H9 (cell line): ENCODE measurements around the gene PRKCA. TPM values are rescaled to one million over a fixed set of nuclear protein-coding genes. Genes with fewer than 3 reads are reported as not detected.

Experiments used
- DNase-seq: peaks from one replicate; pipeline ENCODE4 v3.0.0-alpha.2; 2017
- H2AFZ ChIP-seq: one replicate; pipeline ENCODE4 v1.6.1; 2013; ENCODE audit warnings: mild to moderate bottlenecking, low read length, control low read depth, moderate library complexity
- H2AK5ac ChIP-seq: 2 replicates; pipeline ENCODE4 v1.6.1; 2013; ENCODE audit warnings: low read length, control low read depth, mixed read lengths; ENCODE audit not compliant: insufficient read length
- H2BK120ac ChIP-seq: one replicate; pipeline ENCODE4 v1.6.1; 2013; ENCODE audit warnings: low read depth, mild to moderate bottlenecking, low read length, control low read depth, inconsistent platforms; ENCODE audit not compliant: poor library complexity, severe bottlenecking
- H2BK12ac ChIP-seq: 2 replicates; pipeline ENCODE4 v1.6.1; 2013; ENCODE audit warnings: low read length, control low read depth, mixed read lengths, low read depth; ENCODE audit not compliant: insufficient read length
- H2BK15ac ChIP-seq: 2 replicates; pipeline ENCODE4 v1.6.1; 2013; ENCODE audit warnings: low read depth, low read length, control low read depth
- H2BK20ac ChIP-seq: one replicate; pipeline ENCODE4 v1.6.1; 2013; ENCODE audit warnings: low read depth, mild to moderate bottlenecking, low read length, control low read depth, inconsistent platforms; ENCODE audit not compliant: poor library complexity, severe bottlenecking
- H2BK5ac ChIP-seq: 2 replicates; pipeline ENCODE4 v1.6.1; 2013; ENCODE audit warnings: low read length, control low read depth, mixed read lengths; ENCODE audit not compliant: insufficient read length
- H3K14ac ChIP-seq: 2 replicates; pipeline ENCODE4 v1.6.1; 2013; ENCODE audit warnings: low read length, control low read depth; ENCODE audit not compliant: insufficient read depth
- H3K18ac ChIP-seq: 2 replicates; pipeline ENCODE4 v1.6.1; 2013; ENCODE audit warnings: low read depth, mild to moderate bottlenecking, mixed read lengths, low read length, control low read depth; ENCODE audit not compliant: insufficient read length
- H3K23ac ChIP-seq: 2 replicates; pipeline ENCODE4 v1.6.1; 2013; ENCODE audit warnings: low read length, control low read depth, mixed read lengths, low read depth; ENCODE audit not compliant: insufficient read length
- H3K23me2 ChIP-seq: 2 replicates; pipeline ENCODE4 v1.6.1; 2013; ENCODE audit warnings: low read depth, mild to moderate bottlenecking, mixed read lengths, low read length, control low read depth; ENCODE audit not compliant: insufficient read length, poor library complexity, severe bottlenecking
- H3K27ac ChIP-seq: 2 replicates; pipeline ENCODE4 v1.5.1; 2013; ENCODE audit warnings: low read length, control low read depth, mixed read lengths, low read depth; ENCODE audit not compliant: insufficient read length
- H3K27me3 ChIP-seq: 2 replicates; pipeline ENCODE4 v1.6.1; 2013; ENCODE audit warnings: low read length, control low read depth, inconsistent platforms; ENCODE audit not compliant: insufficient read depth
- H3K4ac ChIP-seq: 2 replicates; pipeline ENCODE4 v1.6.1; 2013; ENCODE audit warnings: low read depth, mild to moderate bottlenecking, control low read depth, inconsistent platforms, low read length, moderate library complexity
- H3K4me1 ChIP-seq: 2 replicates; pipeline ENCODE4 v1.6.1; 2013; ENCODE audit warnings: low read length, control low read depth, inconsistent platforms; ENCODE audit not compliant: insufficient read depth
- H3K4me2 ChIP-seq: 2 replicates; pipeline ENCODE4 v1.6.1; 2013; ENCODE audit warnings: low read length, control low read depth, mixed read lengths; ENCODE audit not compliant: insufficient read length, insufficient read depth
- H3K56ac ChIP-seq: 2 replicates; pipeline ENCODE4 v1.6.1; 2013; ENCODE audit warnings: low read depth, mild to moderate bottlenecking, mixed read lengths, low read length, control low read depth; ENCODE audit not compliant: insufficient read length
- H3K79me1 ChIP-seq: 2 replicates; pipeline ENCODE4 v1.6.1; 2013; ENCODE audit warnings: low read depth, mild to moderate bottlenecking, moderate library complexity, low read length, control low read depth, inconsistent platforms; ENCODE audit not compliant: insufficient read depth, poor library complexity, severe bottlenecking
- H3K79me2 ChIP-seq: 2 replicates; pipeline ENCODE4 v1.6.1; 2013; ENCODE audit warnings: low read length, control low read depth, inconsistent platforms; ENCODE audit not compliant: insufficient read depth
- H3K9ac ChIP-seq: 2 replicates; pipeline ENCODE4 v1.6.1; 2013; ENCODE audit warnings: low read length, control low read depth, mixed read lengths; ENCODE audit not compliant: insufficient read length; ENCODE audit errors: extremely low read depth
- H3K9me3 ChIP-seq: one replicate; pipeline ENCODE4 v1.6.1; 2013; ENCODE audit warnings: low read depth, low read length, inconsistent platforms; ENCODE audit not compliant: control insufficient read depth
- H3T11ph ChIP-seq: one replicate; pipeline ENCODE4 v1.6.1; 2013; ENCODE audit warnings: mild to moderate bottlenecking, low read length, control low read depth, inconsistent platforms
- H4K20me1 ChIP-seq: one replicate; pipeline ENCODE4 v1.6.1; 2013; ENCODE audit not compliant: control insufficient read depth, insufficient read length, insufficient read depth
- H4K5ac ChIP-seq: 2 replicates; pipeline ENCODE4 v1.6.1; 2013; ENCODE audit warnings: low read depth, mild to moderate bottlenecking, mixed read lengths, low read length, control low read depth; ENCODE audit not compliant: insufficient read length
- H4K8ac ChIP-seq: replicated peaks from 2 replicates; pipeline ENCODE4 v1.6.1; 2013; ENCODE audit warnings: low read length, control low read depth, mixed read lengths, low read depth; ENCODE audit not compliant: insufficient read length
- H4K91ac ChIP-seq: 2 replicates; pipeline ENCODE4 v1.6.1; 2013; ENCODE audit warnings: low read depth, mild to moderate bottlenecking, moderate library complexity, mixed read lengths, low read length, control low read depth; ENCODE audit not compliant: insufficient read length
- H3K27ac Mint-ChIP-seq, 3 experiments: 2 replicates in 2 of 3; 3 replicates in 1 of 3; pipeline ENCODE4 v1.8.0; 2020 to 2021; ENCODE audit warnings: mixed read lengths in 3 of 3, mild to moderate bottlenecking in 1 of 3, moderate library complexity in 1 of 3
- H3K27me3 Mint-ChIP-seq: 2 replicates; pipeline ENCODE4 v1.8.0; 2021; ENCODE audit warnings: low read depth, mild to moderate bottlenecking, moderate library complexity, mixed read lengths
- H3K36me3 Mint-ChIP-seq, 3 experiments: 2 replicates in 2 of 3; 3 replicates in 1 of 3; pipeline ENCODE4 v1.8.0; 2020 to 2021; ENCODE audit warnings: low read depth in 3 of 3, mixed read lengths in 3 of 3; ENCODE audit not compliant: insufficient read depth in 1 of 3
- H3K4me1 Mint-ChIP-seq, 2 experiments: 2 replicates each; pipeline ENCODE4 v1.8.0; 2020; ENCODE audit warnings: mixed read lengths in 2 of 2
- H3K4me3 Mint-ChIP-seq, 2 experiments: 2 replicates in 1 of 2; 3 replicates in 1 of 2; pipeline ENCODE4 v1.8.0; 2020 to 2021; ENCODE audit warnings: mild to moderate bottlenecking in 2 of 2, mixed read lengths in 2 of 2, moderate library complexity in 1 of 2
- H3K9me3 Mint-ChIP-seq, 2 experiments: 2 replicates in 1 of 2; 3 replicates in 1 of 2; pipeline ENCODE4 v1.8.0; 2020; ENCODE audit warnings: mild to moderate bottlenecking in 2 of 2, mixed read lengths in 2 of 2, moderate library complexity in 1 of 2
- CTCF ChIP-seq: fragments of 200-600 bp; sonication (generic); conservative IDR thresholded peaks from 3 replicates; pipeline ENCODE4 v1.8.0; 2021; ENCODE audit warnings: antibody characterized with exemption, mild to moderate bottlenecking
- WGBS: extraction: QIAGEN DNeasy Blood & Tissue Kit; methylation state at CpG from one replicate; pipeline ENCODE4 v1.1.7; 2013; ENCODE audit warnings: missing lambda C conversion rate, low lambda C conversion rate, mixed read lengths; ENCODE audit not compliant: insufficient read length; ENCODE audit errors: extremely low coverage; 5-methylcytosine and 5-hydroxymethylcytosine counted together
- total RNA-seq: library from RNA; stranded (reverse); gene quantifications from 2 replicates; pipeline ENCODE4 v1.2.1, GENCODE V29; 2021

Gene PRKCA
- total RNA-seq, 1 experiment from 2014 or later, result 10.5 TPM

GRCh38 chr17:66734186-66734943, 432.0 kb downstream of the PRKCA start:
- peaks cover 4 to 6% (median 5%) of the 10 kb centered on the region in 3 experiments; a peak in 6 of 7 replicates for H3K36me3 Mint-ChIP-seq

More at GRCh38 chr17:66734186-66734943, 432.0 kb downstream of the PRKCA start:
- Histone ChIP-seq H3K18ac (no peak overlapping the region), H4K5ac (no peak overlapping the region), H2BK15ac (no peak overlapping the region), H2BK12ac (no peak overlapping the region), H4K20me1 (no peaks in the 10 kb centered on the region), H4K8ac (no peak overlapping the region), H3K23ac (no peak overlapping the region), H3K4ac (no peak overlapping the region), H3K56ac (no peak overlapping the region), H3K14ac (no peak overlapping the region), H4K91ac (no peak overlapping the region), H3K9ac (no peak overlapping the region), H3K4me2 (no peak overlapping the region), H3K79me2 (no peaks in the 10 kb centered on the region), H2BK20ac (no peak overlapping the region), H3K4me1 (peaks cover 6% of the 10 kb centered on the region), H3K23me2 (no peaks in the 10 kb centered on the region), H2AK5ac (no peak overlapping the region), H3T11ph (no peak overlapping the region), H2BK5ac (no peak overlapping the region), H2BK120ac (no peak overlapping the region), H2AFZ (no peak overlapping the region), H3K27ac (no peak overlapping the region), H3K9me3 (no peaks in the 10 kb centered on the region), H3K79me1 (no peaks in the 10 kb centered on the region), H3K27me3 (no peaks in the 10 kb centered on the region)
- Mint-ChIP-seq H3K27ac (peak overlapping the region in 1 of 3 experiments; percentile 34; a peak in 2 of 7 replicates), H3K4me3 (no peak overlapping the region), H3K27me3 (no peaks in the 10 kb centered on the region; the same call in 1 of the 2 replicates), H3K4me1 (peaks cover 42 to 53% of the 10 kb centered on the region in 2 experiments), H3K9me3 (0 out of 5 replicates have a peak, but pooled peaks cover 3% of the 10 kb centered on the region in 2 experiments)
- no peak for DNase-seq
- TF ChIP-seq CTCF, result no peak
- no CpG with 5 or more reads among the region's 8 CpGs for WGBS
